ENCODE results near the gene FAM228B. TPM values are rescaled to one million over a fixed set of nuclear protein-coding genes. Genes with fewer than 3 reads are reported as not detected.
"Not testable (repeated sequence)": the region's sequence is repeated elsewhere in the genome, so short reads cannot be mapped to it uniquely, and the experiment has no call there.

Gene FAM228B
- total RNA-seq, 1 donor from 2014 or later, result 63.1 TPM

GRCh38 chr2:24102677-24103076 is 20.6 kb upstream of the FAM228B start:
- DNase-seq (ENCODE audit: low spot score), result no peak

GRCh38 chr2:24104110-24104650 is 19.1 kb upstream of the FAM228B start:
- no peak for DNase-seq (ENCODE audit: low spot score)

- DNase-seq (ENCODE audit: low spot score), result no peak
Measured at GRCh38 chr2:24104906-24105305, 18.4 kb upstream of the FAM228B start.

- no peak for DNase-seq (ENCODE audit: low spot score)
Measured at GRCh38 chr2:24105816-24106215, 17.5 kb upstream of the FAM228B start.

- no peak for DNase-seq (ENCODE audit: low spot score)
Measured at GRCh38 chr2:24106786-24107185, 16.5 kb upstream of the FAM228B start.

GRCh38 chr2:24107336-24107735 is 15.9 kb upstream of the FAM228B start:
- no peak for DNase-seq (ENCODE audit: low spot score)

DNA sequence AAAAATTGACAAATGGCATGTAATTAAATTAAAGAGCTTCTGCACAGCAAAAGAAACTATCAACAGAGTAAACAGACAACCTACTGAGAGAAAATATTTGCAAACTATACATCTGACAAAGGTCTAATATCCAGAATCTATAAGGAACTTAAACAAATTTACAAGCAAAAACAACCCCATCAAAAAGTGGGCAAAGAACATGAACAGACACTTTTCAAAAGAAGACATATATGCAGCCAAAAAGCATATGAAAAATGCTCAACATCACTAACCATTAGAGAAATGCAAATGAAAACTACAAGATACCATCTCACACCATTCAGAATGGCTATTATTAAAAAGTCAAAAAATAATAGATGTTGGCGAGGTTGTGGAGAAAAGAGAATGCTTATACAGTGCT is 13.8 kb upstream of the FAM228B start:
- not testable (repeated sequence) for DNase-seq (ENCODE audit: low spot score)

GRCh38 chr2:24110660-24111303 is 12.5 kb upstream of the FAM228B start:
- no peak for DNase-seq (ENCODE audit: low spot score)

DNA sequence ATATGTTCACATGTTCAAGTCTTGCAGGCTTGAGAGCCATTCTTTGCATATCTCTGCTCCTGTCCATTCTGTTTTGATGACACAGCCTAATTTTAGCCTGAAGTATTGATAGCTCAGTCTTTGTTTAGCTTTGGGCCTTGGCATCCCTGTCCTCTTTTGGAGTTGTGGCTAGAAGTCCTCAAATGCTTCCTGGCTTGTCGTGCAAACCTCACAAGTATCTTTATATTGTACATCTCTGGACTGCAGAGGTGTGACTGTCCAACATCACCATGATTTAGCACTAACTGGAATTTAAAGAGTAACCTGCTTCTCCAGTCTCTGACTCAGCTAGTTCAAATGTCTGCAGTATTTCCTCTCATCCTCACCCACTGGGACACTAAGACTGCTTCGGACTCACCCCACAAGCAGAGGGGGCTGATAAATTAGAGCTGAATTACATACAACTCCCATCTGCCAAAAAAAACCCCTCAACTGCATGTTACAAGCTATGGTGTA is 11.8 kb upstream of the FAM228B start:
- no peak for DNase-seq (ENCODE audit: low spot score)

DNA sequence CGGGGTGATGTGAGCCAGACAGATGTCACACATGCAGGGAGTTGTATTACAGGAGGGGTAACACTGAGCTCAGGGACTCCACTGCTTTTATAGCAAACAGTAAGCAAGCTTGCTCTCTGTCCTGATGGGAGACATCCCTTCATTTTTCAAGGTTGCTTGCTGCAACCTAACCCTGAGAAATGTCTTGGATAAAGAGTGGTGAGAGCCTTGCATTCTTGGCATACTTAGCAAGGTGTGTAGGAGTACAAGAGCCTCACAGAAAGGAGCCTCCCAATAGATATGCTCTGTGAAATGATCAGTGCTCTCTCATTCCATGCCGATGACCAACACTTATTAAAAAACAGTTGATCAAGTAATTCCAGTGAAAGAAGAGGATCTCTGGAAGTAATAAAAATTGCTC is 8.2 kb upstream of the FAM228B start:
- DNase-seq (ENCODE audit: low spot score), result no peak

DNA sequence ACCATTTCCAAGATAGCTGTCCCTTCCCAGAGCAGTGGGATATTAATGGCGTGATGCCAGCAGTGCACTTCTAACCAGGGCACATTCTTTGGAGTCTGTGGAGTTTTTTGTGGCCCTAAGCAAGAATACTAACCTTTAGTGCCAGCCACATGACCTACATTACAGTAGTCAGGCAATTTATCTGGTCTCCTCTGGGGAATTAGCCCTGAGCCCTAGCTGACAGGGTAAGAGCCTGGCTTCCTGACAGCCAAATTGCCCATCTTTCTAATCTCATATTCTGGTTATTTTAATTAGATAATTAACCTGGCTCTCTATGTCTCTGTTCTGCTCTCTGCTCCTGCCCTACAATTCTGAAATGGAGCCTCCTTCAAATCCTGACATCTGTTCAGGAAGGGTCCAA is 5.4 kb upstream of the FAM228B start:
- DNase-seq (ENCODE audit: low spot score), result no peak

GRCh38 chr2:24121066-24121465 is 2.2 kb upstream of the FAM228B start:
- no peak for DNase-seq (ENCODE audit: low spot score)

- DNase-seq (ENCODE audit: low spot score), result peak; percentile 39
Measured at GRCh38 chr2:24121469-24121868, 1.8 kb upstream of the FAM228B start.

DNA sequence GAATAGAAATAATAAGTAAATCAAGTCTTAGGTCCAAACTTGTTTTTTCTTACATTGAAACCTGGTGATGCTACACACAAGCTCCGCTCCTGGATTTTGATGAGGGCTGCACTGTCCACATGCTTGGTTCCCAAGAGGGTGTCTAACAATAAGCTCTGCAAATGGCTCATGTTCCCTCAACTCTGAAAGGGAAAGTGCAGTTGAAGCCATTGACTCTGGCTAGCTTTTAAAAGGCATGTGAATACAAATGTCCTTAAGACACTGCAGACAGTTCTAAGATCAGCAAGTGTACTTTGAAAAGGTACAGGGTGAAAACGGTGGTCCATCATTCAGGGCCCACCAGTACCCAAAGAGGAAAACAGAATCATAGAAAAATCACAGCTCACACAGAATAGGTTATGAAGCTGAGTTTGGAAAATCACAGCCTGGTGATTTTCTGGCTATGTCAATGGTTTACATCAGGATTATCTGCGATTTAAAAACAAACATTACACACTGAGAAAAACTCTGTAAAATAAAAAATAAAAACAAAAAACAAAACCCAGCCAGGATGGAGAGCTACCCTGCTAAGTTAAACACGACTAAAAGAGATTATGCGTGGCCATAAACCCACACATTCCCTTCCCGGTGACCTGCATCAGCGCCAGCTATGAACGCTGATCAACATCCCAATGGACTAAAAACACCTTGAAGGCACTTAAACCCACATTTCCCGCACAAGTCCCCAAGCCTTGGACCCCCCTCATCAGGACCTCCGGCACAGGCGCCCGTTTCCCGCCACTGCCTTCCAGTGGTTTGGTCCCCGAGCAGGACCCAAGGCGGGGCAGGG is 689 bp upstream of the FAM228B start:
- DNase-seq (ENCODE audit: low spot score), result no peak

- no peak for DNase-seq (ENCODE audit: low spot score)
Measured at GRCh38 chr2:24123922-24124580, 782 bp downstream of the FAM228B start.

DNA sequence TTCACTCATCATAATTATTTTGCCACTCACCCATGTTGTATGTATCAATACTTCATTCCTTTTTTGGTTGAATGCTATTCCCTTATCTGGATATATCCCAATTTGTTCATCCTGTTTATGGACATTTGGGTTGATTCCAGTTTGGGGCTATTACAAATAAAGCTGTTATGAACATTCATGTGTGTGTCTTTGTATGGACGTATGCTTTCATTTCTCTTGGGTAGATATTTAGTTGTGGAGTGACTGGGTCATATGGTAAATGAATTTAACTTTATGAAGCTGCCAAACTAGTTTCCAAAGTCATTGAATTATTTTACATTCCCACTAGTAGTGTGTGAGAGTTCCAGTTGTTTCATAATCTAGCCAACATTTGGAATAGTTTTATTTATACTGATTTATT is 2.7 kb downstream of the FAM228B start:
- DNase-seq (ENCODE audit: low spot score), result no peak

DNA sequence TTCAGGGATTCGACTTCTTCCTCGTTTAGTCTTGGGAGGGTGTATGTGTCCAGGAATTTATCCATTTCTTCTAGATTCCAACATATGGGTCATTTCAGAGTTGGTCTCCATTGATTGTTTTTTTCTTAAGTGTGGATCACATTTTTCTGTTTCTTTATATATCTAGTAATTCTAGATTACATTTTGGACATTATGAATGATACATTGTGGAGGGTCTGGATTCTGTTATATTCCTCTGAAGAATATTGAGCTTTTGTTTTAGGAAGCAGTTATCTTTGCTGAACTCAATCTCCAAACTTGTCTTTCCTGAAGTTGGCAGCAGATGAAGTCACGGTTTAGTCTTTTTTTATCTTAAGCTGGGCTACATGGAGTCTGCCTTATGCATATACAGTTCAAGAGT is 9.3 kb downstream of the FAM228B start:
- DNase-seq (ENCODE audit: low spot score), result no peak

DNA sequence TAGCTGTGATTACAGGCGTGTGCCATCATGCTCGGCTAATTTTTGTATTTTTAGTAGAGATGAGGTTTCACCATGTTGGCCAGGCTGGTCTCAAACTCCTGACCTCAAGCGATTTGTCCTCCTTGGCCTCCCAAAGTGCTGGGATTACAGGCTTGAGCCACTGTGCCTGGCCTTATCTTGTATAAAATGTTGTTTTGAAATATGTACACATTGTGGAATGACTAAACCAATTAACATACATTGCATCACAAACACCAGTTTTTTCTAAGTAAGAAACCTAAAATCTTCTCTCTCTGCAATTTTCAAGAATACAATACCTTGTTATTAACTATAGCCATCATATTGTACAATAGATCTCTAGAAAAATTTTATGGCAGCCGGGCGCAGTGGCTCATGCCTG is 17.0 kb downstream of the FAM228B start:
- DNase-seq (ENCODE audit: low spot score), result not testable (repeated sequence)

GRCh38 chr2:24147364-24147763 is 24.1 kb downstream of the FAM228B start:
- no peak for DNase-seq (ENCODE audit: low spot score)

DNA sequence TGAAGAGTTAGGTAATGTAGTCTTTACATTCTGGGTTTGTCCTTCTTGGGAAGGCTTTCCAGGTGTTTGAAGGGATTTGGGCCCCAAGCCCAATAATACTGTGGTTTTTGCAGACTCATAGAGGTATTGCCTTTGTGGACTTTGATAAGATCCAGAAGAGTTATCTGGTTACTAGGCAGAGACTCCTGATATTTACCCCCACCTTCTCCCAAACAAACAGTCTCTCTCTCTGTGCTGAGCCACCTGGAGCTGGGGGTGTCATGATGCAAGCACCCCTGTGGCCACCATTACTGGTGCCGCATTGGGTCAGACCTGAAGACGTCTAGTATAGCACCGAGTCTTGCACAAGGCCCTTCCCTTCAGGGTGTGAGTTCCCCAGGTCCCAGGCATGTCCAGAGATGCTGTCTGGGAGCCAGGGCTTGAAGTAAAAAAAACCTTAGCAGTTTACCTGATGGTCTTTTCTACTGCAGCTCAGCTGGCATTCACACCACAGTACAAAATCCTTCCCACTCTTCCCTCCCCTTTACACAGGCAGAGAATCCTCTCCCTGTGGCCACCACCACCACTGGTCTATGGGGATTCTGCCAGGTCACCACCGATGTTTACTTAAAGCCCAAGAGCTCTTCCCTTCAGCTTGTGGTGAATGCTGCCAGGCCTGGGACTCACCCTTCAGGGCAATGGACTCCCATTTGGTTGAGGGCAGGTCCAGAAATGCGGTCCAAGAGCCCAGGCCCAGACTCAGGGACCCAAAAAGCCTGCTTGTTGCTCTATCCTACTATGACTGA is 29.3 kb downstream of the FAM228B start:
- DNase-seq (ENCODE audit: low spot score), result no peak

DNA sequence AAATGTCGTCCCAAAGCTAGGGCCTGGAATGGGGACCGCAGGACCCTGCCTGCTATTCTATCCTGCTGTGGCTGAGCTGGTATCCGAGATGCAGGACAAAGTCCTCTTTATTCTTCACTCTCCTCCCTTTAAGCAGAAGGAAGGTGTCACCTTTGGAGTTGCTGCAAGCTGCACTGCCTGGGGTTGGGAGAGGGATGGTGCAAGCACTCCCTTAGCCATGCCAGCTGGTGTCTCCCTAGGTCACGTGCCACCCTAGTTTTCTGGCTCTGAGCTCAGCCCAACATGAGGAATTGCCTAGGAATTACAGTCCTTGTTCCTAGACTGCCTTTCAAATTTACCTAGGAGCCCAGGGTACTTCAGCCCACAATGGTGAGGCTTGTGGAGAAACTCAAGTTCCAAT is 30.2 kb downstream of the FAM228B start:
- no peak for DNase-seq (ENCODE audit: low spot score)

Data from umbilical cord (tissue), 2 donors.